GM12873 (cell line): Measurements from ENCODE around the gene MKNK1.

Experiments
- CTCF ChIP-seq: IDR thresholded peaks from 2 replicates; pipeline ENCODE4 v1.5.1; 2012; ENCODE audit warnings: low read depth, mild to moderate bottlenecking, moderate library complexity, low read length, control low read depth; ENCODE audit not compliant: insufficient read depth; ENCODE audit errors: missing control alignments

Gene MKNK1

GRCh38 chr1:46646331-46646730, 42.3 kb upstream of the MKNK1 start:
- no peak for TF ChIP-seq CTCF

- no peak for TF ChIP-seq CTCF
Observed at GRCh38 chr1:46645815-46646214, 41.7 kb upstream of the MKNK1 start.

- TF ChIP-seq CTCF = no peak
Observed at GRCh38 chr1:46643368-46643775, 39.3 kb upstream of the MKNK1 start.

- TF ChIP-seq CTCF = no peak
Observed at GRCh38 chr1:46642115-46642680, 38.1 kb upstream of the MKNK1 start.

GRCh38 chr1:46639547-46639946, 35.5 kb upstream of the MKNK1 start:
- TF ChIP-seq CTCF = no peak

GRCh38 chr1:46638921-46639320, 34.9 kb upstream of the MKNK1 start:
- no peak for TF ChIP-seq CTCF

GRCh38 chr1:46637444-46638083, 33.5 kb upstream of the MKNK1 start:
- no peak for TF ChIP-seq CTCF
